Fibroblast of the aortic adventitia (primary cell): Measurements from ENCODE around the gene POLD4. TPM values are rescaled to one million over a fixed set of nuclear protein-coding genes. Genes with fewer than 3 reads are reported as not detected.

Experiments used
- DNase-seq: peaks from one replicate; pipeline ENCODE4 v3.0.0-alpha.2; 2010; ENCODE audit warnings: low read depth
- H3K4me3 ChIP-seq: 2 replicates; pipeline ENCODE4 v1.5.1; 2011; ENCODE audit warnings: low read depth, mild to moderate bottlenecking, control low read depth, low read length, moderate library complexity
- total RNA-seq: library from RNA; depleted of rRNA; stranded (reverse); fragments of >200 nt; gene quantifications from 2 replicates; pipeline ENCODE4 v1.2.3, GENCODE V29; 2012; ENCODE audit warnings: low replicate concordance
- TF ChIP-seq, protein P1 (sequence below): IDR thresholded peaks from 2 replicates; pipeline ENCODE4 v1.5.1; 2011; ENCODE audit warnings: mild to moderate bottlenecking, low read length, control low read depth, inconsistent platforms; ENCODE audit not compliant: insufficient read depth

Gene POLD4
- total RNA-seq, 1 donor: 53.5 TPM

- TF ChIP-seq, protein P1, sequence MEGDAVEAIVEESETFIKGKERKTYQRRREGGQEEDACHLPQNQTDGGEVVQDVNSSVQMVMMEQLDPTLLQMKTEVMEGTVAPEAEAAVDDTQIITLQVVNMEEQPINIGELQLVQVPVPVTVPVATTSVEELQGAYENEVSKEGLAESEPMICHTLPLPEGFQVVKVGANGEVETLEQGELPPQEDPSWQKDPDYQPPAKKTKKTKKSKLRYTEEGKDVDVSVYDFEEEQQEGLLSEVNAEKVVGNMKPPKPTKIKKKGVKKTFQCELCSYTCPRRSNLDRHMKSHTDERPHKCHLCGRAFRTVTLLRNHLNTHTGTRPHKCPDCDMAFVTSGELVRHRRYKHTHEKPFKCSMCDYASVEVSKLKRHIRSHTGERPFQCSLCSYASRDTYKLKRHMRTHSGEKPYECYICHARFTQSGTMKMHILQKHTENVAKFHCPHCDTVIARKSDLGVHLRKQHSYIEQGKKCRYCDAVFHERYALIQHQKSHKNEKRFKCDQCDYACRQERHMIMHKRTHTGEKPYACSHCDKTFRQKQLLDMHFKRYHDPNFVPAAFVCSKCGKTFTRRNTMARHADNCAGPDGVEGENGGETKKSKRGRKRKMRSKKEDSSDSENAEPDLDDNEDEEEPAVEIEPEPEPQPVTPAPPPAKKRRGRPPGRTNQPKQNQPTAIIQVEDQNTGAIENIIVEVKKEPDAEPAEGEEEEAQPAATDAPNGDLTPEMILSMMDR: no peak
- DNase-seq: no peak
Observed at GRCh38 chr11:67313125-67313890, 40.0 kb downstream of the POLD4 start.

GRCh38 chr11:67312187-67313021 lies 40.9 kb downstream of the POLD4 start:
- TF ChIP-seq, protein P1: no peak
- no peak for DNase-seq
- H3K4me3 ChIP-seq: no peak overlapping the region

More at GRCh38 chr11:67313125-67313890, 40.0 kb downstream of the POLD4 start:
- H3K4me3 ChIP-seq: no peak overlapping the region

GRCh38 chr11:67311556-67312082 lies 41.7 kb downstream of the POLD4 start:
- no peak for DNase-seq
- TF ChIP-seq, protein P1: no peak
- no peak overlapping the region for H3K4me3 ChIP-seq

- TF ChIP-seq, protein P1: no peak
Observed at GRCh38 chr11:67311051-67311555, 42.2 kb downstream of the POLD4 start.

GRCh38 chr11:67310246-67311050 lies 42.9 kb downstream of the POLD4 start:
- TF ChIP-seq, protein P1: no peak
- no peak for DNase-seq
- no peak overlapping the region for H3K4me3 ChIP-seq

More at GRCh38 chr11:67311051-67311555, 42.2 kb downstream of the POLD4 start:
- no peak overlapping the region for H3K4me3 ChIP-seq
- DNase-seq: no peak

- TF ChIP-seq, protein P1: no peak
- no peak overlapping the region for H3K4me3 ChIP-seq
Observed at GRCh38 chr11:67309661-67310061, 43.7 kb downstream of the POLD4 start.

More at GRCh38 chr11:67309661-67310061, 43.7 kb downstream of the POLD4 start:
- no peak for DNase-seq
